IPS DF 4.7 (cell line): Measurements from ENCODE around the gene APBB2.
"Not testable (repeated sequence)": the region's sequence is repeated elsewhere in the genome, so short reads cannot be mapped to it uniquely, and the experiment has no call there.

Experiments used
- DNase-seq: peaks from one replicate; pipeline ENCODE4 v3.0.0-alpha.2; 2013; ENCODE audit warnings: low spot score; ENCODE audit errors: extremely low read depth

Gene APBB2

DNA sequence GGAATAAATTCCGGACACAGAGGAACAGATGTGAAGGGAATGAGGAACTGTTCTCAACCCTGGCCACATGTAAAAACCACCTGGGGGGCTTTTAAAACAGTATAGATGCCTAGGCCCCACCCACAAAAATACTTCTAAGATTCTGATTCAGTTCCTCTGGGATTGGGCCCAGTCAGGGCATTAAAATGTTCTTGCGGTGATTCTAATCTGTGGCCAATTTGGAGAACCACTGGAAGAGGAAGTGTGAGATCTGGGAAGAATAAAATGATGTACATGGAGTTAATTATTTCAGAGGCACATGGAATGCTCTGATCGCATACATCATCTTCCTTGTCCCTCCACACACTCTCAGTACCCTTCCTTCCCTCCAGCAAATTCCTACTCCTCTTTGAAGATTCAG lies 192.2 kb downstream of the APBB2 start:
- no peak for DNase-seq

DNA sequence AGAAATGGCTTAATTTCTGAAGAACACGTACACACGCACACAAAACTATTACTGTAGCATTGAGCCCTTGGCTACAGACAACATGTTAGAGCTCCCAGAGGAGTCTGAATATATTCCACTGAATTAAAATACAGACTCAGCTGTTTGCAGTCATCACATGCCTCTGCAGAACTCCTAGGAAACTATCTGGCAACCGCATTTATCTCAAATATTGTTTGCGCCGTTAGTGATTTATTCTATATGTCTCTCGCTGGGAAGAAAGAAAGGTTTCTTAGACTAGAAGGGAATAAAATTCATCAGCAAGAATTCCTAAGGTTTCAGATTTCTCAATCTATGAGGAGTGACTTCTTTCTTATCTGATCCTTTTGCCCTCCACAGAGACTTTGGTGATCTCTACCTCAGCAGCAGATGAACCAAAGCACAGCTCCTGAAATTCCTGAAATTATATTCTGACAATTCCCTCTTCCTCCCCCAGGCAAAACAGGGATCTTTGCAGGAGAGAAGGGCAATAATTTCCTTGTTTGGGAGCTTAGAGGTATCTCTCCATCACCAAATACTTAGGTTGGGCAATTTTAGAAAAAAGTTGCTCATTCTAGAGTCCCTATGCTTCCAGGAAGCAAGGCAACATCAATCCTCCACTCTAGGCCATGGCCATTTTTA lies 199.2 kb downstream of the APBB2 start:
- no peak for DNase-seq

DNA sequence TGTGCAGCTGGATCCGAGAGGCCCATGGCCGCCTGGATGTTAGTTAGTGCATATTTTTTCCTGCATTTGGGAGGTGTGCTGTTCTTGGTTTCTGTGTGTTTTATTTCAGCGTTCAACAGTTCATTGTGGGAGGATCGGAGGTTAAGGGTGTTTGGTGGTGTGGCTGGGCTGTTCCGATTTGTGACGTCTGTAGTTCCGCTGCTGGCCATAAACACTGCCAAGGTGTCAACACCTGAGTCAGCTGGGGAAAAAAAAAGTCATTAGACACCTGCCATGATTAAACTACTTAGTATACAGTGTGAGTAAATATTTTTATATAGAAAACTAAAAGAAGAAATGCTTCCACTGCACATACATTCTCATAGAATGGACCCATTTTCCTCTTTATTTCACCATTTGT lies 200.2 kb downstream of the APBB2 start:
- DNase-seq: no peak

DNA sequence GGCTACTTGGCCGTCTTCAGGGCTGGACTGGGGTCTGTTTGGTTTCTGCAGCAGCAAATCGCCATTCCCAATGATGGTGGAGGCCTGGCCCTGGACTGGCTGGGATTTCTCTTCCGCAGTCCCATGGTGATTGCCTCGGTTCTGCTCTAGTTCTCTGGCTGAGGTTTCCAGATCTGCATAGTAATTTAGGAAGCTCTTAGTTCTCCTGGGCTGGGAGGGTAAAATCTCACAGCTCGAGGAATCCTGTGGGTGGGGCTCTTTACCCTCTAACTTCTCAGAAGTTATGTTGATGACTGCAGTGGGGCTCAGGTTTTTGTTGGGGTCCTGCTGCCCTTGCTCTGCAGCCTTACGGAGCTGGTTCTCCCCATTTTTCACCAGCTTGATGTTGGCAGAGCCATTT lies 200.6 kb downstream of the APBB2 start:
- DNase-seq: no peak

DNA sequence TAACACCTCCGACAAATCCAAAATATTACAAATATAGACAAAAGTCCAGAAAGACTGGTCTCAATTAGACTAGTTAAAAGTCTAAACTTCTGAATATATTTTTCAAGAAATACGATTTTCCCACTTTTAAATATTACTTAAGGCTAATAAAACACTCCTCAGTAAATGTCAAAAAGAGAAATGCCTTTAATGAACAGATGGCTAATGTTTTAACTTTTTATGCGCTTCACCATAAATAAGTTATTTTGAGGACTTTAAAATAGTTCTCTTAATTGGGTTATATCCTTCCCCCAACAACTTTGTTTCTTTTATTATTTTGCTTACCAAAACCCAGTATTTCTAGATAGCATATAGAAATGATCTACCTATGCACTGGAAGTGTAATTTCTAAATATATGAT lies 201.4 kb downstream of the APBB2 start:
- DNase-seq: no peak

DNA sequence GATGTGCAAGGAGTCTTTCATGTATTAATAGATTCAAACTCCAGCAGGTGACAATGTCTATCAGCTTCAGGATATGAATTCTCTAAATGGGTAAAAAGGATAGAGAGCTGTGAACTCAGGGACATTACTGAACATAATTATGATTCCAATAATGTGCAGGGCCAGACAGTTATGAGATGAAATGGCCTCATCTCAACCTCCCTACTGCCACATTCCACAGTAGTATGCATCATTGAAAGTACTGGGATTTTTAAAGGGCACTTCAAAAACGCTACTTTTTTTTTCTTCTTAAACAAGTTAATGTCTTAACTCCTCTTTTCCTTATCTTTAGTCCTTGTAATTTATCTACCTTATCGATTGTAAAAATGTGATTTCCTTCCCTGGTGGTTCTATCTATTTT lies 202.0 kb downstream of the APBB2 start:
- DNase-seq: no peak

DNA sequence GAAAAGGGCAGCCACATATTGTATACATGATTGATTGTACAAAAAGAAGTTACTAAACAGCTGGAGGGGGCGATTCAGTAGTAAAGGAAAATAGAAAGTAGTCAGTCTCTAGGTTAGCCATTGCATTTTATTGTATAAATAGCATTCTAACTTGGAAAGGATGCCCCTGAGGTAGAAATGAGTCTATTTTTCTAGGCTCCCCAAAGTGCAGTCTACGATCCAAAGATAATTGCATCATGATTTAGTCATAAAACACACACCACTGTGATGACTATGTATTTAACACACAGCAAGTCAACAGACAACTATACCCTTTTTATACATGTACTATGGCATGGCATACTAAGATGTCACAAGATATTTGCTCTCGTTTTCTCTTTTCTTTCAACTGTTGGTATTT lies 204.9 kb downstream of the APBB2 start:
- no peak for DNase-seq

DNA sequence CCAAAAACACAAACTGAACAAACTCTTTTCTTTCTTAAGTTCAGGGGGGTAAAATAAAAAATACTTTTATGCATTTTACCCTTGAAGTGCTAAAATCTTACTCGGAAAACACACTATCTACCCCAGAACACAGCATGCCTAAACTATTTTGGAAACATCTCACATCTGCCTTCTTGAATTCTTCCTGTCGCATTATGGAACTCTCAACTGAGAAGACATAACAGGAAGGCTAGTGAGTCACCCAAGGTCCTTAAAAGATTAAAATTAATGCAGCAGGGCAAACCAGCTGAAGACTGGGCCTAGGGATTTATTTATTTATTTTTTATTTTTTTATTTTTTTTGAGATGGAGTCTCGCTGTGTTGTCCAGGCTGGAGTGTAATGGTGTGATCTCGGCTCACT lies 208.2 kb downstream of the APBB2 start:
- no peak for DNase-seq

DNA sequence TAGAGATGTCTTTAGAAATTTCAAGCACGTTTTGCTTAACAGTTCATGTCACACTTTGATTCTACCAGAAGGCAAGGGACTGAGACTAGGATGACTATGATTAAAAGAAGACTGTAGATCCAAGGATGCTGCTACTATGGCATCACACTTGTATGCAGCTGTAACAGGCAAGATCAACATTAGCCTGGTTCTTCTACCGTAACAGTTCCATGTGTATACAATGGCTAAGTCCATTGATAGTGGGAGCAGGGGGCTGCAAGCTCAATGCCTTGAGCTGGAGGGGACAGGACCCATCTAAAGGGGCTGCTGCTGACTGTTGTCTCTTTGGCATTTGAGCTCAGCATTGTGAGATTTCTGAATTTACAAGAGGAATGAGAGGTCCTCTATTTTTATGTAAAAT lies 212.0 kb downstream of the APBB2 start:
- no peak for DNase-seq

DNA sequence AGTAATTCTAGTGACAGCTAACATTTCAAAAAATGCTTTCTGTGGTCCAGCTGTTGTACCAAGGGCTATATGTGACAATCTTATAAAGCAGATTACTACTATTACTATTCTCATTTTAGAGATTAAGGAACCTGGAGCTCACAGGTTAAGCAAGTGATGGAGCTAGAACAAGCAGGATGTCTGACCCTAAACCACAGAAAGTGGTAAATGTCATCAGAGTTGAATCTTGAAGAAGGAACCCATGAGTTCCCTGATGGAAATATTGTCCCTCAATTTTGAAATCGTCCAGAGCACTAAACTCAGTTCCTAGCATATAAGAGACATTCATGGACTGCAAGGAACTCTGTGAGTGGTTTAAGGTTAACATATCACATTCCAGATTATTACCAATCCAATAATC lies 214.0 kb downstream of the APBB2 start:
- DNase-seq: no peak

DNA sequence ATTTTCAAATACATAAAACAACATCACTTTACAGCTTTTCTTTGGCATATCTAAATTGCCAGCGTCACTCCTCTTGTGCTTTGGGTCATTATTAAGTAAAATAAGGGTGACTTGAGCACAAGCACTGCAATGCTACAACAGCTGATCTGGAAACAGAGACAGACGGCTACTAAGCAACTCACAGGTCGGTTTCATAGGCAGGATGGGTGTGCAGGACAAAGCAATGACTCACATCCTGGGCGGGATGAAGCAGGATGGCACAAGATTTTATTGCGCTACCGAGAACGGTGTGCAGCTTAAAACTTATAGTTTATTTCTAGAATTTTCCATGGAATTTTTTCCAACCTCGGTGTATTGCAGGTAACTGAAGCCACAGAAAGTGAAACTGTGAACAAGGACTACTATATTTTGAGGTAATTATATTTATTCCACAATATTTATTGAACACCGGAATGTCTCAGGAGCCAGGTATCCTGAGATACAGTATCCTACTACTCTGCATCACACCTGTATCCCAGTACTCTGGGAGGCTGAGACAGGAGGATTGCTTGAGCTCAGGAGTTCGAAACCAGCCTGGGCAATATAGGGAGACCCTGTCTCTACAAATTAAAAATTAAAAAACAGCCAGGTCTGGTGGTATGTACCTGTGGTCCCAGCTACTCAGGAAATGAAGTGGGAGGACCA lies 215.5 kb downstream of the APBB2 start:
- no peak for DNase-seq

DNA sequence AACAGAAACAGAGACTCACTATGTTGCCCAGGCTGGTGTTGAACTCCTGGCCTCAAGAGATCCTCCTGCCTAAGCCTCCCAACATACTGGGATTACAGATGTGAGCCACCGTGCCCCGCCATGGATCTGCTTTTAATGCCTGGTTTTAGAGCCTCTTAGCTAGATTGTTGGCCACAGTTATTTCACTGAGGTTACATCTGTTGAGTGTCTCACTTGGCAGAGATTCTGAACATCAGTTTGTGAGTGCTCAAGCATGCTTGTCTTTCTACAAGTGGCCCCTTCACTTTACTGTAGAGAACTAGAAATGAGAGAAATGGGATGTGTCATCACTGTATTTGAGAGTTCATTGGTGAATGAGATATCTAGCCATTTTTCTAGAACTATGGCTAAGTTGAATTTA lies 218.5 kb downstream of the APBB2 start:
- DNase-seq: no peak

DNA sequence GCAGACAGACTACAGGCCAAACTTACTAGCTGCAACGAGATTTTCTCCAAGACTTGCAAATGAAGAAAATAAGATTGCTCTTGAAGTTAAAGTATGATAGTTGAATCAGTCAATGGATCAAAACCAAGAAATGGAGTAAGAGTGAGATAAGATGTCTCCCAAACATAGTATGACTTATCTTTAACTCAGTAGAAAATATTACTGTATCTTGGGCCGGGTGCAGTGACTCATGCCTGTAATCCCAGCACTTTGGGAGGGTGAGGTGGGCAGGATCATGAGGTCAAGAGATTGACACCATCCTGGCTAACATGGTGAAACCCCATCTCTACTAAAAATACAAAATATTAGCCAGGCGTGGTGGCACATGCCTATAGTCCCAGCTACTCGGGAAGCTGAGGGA lies 220.0 kb downstream of the APBB2 start:
- DNase-seq: not testable (repeated sequence)

DNA sequence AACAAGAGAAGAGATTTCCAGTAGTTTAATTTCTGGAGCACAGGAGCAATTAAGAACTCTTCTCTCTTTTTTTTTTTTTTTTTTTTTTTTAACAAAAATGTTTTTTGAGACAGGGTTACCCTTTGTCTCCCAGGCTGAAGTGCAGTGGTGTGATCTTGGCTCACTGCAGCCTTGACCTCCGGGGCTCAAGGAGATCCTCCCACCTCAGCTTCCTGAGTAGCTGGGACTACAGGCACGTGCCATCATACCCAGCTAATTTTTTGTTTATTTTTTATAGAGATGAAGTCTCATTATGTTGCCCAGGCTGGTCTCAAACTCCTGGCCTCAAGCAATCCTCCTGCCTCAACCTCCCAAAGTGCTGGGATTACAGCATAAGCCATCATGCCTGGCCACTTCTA lies 221.0 kb downstream of the APBB2 start:
- DNase-seq: not testable (repeated sequence)

DNA sequence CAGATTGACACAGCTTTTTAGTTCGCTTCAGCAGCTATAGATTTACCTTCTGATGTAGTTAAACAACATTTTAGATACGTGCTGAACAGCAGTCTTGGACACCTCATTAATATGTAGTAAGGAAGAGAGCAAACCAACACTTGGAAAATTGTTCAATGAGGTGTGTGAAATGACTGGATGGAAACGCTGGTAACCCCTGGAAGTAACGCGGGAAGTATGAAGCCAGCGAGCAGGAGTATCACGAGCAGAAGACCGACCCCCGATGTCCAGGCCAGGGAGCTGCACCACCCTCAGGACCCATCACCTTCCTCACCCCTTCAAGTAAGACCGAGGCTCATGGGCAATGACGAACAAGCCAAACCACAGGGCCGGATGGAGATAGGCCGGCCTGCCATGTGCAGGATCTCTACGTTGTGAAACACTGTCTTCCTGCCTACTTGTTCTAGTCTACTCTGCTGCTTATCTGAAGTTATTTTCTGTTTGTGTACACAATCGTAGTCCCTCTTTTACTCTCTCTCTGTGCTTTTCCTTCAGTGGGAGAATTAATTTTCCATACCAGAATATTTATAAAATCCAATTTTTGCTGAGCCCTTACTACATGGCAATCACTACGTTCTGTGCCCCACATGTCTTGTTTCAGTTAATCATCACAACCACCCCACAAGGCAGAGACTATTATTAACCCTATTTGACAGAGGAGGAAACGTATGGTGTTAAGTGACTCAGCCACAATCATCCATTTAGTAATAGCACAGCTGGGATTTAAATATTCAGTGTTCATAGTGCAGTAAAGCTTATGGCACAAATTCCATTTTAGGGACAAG lies 221.7 kb downstream of the APBB2 start:
- DNase-seq: no peak

DNA sequence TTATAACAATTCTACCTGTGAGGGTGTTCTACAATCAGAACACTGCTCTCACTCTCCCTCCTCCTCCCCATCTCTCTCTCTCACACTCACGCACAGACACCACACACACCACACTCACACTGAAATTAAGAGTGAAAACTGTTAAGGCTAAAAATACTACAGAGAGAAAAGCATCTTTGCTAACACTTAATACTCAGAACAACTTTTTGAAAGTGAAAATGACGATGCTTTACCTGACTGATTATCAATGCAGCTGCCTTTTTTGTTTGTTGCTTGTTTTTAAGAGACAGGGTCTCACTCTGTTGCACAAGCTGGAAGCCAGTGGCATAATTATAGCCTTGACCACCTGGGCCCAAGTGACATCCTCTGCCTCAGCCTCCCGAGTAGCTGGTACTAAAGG lies 222.4 kb downstream of the APBB2 start:
- no peak for DNase-seq

DNA sequence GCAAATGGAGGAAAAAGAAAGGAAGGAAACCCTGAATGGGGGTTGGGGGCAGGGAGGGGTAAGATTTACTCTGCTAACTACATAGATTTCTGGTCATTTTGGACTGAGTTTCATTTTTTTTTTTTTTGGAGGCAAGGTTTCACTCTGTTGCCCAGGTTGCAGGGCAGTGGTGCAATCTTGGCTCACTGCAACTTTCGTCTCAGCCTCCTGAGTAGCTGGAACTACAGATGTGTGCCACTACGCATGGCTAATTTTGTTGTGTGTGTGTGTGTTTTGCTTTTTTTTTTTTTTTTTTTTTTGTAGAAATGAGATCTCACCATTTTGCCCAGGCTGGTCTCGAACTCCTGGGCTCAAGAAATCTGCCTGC lies 223.5 kb downstream of the APBB2 start:
- no peak for DNase-seq

DNA sequence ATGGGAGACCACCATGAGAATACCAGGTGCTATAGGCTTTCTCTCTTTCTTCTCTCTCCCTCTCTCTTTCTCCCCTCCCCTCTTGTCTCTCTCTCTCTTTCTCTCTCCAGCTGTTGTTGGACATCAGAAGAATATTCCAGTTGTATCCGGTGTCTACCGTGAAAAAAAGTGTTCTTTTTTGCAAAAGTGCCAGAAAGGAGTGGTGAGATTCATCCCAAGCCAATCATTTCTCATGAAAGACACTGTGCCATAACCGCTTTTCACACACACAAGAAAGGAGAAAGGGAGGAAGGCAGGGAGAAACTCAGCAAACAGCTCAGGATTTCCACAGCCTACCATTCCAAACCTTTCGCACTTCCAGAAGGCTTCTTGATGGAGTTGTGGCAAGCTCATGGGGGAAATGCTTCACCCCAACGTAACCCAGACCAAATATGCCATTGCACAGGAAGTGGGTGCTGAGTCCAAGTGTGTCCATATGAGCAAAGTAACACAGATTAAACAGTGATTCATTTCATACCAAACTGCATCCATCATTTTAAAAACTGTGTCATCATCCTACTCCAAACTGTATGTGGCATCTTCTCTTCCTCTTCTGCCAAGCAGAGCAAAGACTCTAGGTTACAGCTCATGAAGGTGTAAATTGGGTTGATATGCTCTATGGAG lies 224.0 kb downstream of the APBB2 start:
- DNase-seq: no peak

DNA sequence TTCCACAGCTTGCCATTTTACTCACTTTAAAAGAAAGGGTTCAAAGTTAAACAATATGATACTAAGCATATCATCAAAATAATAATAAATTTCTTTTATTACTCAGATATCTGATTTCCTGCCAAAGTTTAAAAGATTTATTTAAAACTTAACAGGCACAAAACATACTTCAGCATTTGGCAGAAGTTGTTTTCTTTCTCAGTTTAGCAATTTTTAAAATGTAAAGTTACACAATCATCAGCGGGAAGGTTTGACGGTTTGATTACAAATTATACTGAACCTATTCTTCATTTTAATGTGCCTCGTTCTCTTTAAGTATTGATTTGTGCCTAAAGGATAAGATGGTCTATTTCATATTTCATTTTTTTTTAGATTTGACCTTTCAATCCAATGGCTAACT lies 227.2 kb downstream of the APBB2 start:
- DNase-seq: no peak

DNA sequence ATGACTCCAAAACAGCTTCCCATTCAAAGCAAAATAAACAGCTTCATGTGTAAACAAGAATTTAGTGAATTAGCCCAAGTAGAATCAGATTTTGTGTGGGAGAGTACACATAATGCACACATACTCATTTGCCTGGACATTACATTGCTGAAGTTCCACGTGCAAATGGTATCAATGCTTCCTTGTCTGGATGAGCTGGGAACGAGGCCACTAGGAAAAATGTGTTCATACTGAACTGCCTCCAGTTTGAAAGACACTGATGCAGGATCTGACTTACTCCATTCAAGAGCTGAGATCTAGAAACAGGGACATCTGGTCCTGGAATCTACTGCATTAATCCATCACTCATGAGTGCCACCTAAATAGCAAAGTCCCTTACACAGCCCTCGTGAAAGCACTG lies 228.0 kb downstream of the APBB2 start:
- DNase-seq: no peak

DNA sequence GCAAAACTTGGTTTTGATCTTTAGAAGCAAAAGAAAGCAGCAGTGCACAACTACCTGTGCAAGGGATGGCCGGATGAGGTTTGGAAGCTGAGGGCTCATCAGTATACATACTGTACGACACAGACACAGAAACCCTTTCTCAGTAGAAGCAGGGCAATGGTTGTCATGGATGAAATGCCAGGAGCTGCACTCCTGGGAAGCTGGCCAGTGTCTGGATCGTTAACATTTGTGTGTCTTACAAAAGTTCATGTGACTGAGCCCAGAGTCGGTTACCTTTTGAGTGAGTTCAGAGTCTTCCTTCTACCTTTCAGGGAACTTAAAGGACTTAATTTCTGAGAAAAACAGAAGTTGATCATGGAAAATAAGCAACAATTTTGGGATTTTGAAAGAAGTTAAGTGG lies 230.3 kb downstream of the APBB2 start:
- no peak for DNase-seq

DNA sequence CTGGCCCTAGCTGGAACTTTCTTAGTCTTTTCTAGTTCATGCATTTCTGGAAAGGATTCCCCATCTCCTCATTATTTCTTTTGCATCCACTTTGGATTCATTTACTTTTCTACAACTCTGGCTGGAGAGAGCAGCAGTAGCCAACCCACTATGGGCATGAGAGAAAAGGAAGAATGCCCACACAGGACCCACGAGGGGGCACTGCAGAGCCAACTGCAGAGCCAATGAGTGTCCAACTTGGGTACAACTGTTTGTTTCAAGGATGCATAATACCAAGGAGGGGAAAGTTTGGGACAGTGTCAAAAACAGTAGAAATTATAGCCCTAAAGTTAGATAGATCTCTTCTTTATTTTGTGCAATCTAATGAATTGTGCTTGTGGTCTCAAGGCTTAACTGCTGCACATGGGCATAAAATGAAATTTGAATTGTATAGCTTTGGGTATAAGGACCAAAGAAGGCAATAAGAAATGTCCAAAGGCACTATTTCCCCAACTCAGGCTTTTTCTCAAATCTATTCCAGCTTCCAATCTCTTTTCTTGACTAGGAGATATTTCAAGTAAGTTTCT lies 233.9 kb downstream of the APBB2 start:
- DNase-seq: no peak
